NOMO-1 (cell line): ENCODE results near the gene SIRPB1.
"Not testable (repeated sequence)": the region's sequence is repeated elsewhere in the genome, so short reads cannot be mapped to it uniquely, and the experiment has no call there.

Source experiments
- DNase-seq, 2 experiments: peaks; one replicate each; lab custom pipeline; 2025; ENCODE audit not compliant: unreplicated experiment in 2 of 2; lab: John Stamatoyannopoulos, UW

Gene SIRPB1

DNA sequence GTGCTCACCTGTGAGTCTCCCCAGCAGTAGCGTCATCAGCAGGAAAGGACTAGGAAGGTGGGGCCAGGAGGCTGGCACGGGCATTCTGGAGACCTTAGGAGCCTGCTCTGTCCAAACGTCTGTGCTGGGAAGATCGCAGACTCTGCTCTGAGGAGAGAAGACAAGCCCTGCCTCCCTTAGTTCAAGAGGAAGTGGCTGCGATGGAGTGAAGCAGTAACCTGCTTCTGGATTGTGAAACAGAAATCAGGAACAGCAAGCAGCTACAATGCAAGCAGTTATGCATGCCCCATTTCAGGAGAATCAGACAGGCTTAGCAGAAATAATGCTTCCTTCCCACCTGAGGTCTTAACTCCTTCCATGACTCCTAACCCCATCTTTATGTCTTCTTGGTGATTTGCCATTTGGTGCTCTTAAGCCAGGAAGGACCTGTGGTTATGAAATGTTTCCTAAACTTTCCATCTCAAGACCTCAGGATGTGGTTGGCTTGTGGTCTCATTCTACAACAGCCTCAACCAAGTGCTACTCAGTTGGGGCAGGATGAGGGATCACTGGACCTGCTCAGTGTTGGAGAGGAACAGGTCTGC lies at the start of gene SIRPB1:
Gene SIRPB1 (minus strand): TSS at position 149 of the 584 bp plus-strand sequence. CDS start 65 bp downstream, at position 84.
- peak; percentile 58 to 95 for DNase-seq

DNA sequence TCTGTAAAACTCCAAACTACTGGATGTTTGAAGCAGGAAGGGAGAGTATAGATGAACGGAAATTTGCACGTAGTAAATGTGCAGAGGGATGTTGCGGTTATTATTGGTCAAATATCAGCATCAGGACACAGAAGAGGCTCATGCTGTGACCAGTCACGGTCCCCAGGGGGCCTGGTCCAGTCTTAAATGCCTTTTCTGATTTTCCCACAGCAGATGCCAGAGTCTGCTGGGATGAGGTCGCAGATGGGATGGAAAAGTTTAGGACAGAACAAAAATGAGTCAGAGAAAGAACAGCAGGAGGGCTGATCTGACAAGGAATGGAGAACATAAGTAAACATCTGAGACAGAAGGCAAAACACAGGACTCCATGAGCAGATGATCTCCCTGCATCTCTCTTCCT lies 49.5 kb upstream of the SIRPB1 start:
- DNase-seq, result no peak

DNA sequence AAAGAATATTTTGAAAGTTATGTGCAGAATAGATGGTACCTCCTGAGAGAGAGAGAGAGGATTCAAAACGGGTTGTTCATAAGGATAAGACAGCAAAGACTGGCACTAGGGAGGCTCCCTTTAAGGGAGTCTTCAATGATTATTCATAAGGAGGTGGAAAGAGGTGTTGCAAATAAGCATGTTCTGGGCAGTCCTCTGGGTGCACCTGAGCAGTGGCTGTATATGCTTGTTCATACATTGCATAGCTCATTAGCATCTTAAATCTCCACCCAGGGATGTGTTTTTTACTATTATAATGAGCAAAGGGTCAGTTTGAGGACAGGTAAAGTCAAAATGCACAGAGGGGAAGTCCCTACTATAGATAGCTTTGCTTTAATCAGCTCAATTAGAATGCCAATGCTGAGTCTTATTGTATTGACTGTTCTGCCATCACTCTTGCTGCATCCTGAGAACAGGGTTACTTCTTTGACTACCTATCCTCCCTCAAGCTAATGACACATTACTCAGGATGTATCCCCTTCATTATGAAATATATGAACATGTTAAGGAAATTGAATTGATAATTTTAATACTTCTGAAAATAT lies 47.8 kb upstream of the SIRPB1 start:
- DNase-seq, result no peak

DNA sequence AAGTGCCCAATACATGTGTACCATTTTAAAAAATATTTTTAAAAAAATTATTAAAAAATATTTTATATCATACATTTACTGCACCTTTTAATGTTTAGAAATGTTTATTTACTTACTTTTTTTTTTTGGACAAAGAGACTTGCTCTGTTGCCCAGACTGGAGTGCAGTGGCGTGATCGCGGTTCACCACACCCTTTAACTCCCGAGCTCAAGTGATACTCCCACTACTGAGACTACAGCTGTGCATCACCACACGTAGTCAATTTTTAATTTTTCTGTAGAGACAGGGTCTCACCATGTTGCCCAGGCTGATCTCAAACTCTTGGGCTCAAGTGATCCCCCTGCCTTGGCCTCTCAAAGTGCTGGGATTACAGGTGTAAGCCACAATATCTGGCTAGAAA lies 47.0 kb upstream of the SIRPB1 start:
- no peak for DNase-seq

DNA sequence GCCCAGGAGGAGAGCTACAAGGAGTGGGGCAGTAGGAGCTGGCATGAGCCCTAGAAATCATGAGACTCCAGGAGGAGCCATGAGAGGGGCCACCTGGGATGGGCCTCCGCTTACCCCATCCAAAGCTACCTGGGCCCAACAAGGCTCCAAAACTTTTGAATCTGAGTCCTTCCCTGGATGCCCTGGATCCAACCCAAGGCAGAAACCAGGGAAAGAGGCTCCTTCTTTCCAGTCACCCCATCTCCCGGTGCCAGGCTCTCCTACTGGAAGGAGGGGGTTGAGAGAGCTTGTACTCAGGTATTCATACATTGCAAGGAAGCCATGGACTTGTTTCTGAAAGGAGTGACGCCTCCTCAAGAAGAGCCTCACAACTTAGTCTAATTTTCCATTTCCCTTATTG lies 45.5 kb upstream of the SIRPB1 start:
- no peak for DNase-seq

DNA sequence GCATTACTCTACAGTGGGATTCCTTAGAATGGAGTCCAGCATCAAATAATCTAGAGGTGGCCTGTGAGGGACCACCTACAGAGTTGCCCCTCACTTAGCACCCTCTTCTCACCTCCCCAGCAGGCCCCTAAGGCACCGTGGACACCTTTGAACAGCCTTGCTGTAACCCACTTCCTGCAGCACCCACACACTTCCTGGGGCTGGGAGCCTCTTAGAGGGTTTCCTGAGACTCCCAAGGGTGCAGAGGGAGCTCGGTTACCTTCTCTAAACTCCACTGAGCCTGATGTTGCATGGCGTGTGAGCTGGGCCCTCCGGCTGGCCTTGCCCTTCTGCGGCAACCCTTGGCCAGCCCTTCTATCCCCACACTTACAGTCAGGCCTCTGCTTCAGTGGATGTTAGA lies 45.1 kb upstream of the SIRPB1 start:
- DNase-seq, result no peak

DNA sequence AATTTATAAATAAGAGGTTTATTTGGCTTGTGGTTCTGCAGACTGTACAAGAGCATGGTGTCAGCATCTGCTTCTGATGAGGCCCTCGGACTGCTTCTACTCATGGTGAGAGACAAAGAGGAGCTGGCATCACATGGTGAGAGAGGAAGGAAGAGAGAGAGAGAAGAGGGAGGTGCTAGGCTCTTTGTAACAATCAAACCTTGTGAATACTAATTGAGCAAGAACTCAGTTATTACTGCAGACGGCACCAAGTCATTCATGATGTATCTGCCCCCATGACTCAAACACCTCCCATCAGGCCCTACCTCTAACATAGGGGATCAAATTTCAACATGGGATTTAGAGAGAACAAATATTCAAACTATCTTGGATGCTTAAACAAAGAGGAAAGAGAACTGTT lies 44.1 kb upstream of the SIRPB1 start:
- peak in 1 of 2 experiments; percentile 30 for DNase-seq

DNA sequence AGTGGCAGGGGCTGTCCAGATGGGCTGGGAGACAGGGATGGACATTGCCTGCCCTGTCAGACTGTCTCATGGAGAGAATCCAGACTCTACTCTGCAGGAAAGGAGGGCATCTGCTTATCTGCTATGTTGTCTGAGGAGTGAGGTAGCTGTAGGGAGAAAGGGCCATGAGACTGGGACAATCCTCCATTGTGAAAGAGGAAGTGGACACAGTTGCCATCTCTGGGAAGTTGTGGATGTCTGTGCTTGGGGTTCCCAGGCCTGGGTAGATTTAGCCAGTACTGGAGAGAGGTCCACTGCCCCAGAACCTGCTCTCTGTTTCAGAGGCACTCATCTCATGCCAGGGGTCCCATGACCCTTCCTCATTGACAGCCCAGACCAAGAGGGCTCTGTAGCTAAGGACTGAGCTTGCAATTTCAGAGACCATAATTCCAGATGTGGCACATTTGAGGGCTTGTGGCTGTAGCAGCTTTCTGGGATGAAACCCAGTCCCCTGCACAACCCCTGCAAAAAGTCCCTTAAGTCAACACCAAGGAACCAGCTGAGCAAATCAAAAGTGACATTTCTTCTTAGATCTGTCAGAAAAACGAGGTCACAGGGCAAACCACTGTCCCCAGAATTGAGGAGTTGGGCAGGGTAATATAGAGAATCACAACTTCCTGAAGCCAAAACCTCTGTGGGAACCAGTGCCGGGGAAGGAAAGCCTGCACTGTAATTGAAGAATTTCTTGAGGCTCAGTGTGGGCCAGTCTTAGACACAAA lies 41.9 kb upstream of the SIRPB1 start:
- no peak for DNase-seq

DNA sequence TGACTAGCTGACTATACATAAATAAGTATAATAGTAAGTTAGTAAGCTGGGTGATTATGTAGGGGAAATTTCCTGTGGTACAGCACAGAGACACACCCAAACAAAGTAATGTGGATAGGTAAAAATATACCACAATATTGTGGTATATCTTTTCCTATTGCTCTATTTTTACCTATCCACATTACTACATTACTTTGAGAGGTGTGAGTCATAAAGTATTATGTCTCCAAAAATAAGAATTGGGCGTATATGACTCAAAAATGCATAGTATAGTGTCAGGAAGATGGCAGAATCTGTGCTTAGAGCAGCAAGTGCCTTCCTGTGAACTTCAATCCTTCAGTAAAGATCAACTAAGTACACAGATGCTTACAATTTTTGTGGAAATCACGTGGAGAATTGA lies 40.4 kb upstream of the SIRPB1 start:
- no peak for DNase-seq

DNA sequence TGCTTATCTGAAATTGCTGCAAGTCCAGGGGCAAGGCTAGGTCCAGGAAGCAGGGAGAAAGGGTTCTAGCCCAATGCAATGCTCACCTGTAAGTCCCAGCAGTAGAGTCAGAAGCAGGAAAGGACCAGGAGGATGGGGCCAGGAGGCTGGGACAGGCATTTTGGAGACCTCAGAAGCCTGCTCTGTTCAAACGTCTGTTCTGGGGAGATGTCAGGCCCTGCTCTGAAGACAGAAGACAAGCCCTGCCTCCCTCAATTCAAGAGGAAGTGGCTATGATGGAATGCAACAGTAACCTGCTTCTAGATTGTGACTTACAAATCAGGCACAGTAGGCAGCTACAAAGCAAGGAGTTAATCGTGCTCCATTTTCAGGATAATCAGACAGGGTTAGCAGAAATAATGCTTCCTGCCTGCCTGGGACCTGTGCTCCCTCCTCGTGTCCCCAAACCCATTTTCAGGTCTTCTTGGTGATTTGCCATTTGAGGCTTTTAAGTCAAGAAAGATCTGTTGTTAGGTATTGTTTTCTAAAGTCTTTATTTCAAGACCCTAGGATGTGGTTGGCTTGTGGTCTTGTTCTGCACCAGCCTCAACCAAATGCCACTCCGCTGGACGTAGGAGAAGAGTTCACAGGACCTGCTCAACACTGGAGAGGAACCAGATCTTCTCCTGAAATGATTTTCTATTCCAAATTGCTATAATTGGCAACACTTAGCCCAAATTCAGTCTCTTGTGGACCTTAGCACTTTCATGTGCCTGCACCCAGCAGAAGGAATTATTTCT lies 37.9 kb upstream of the SIRPB1 start, which contains the start of gene SIRPG:
Gene SIRPG (minus strand): TSS at position 224 of the 779 bp plus-strand sequence. CDS start 65 bp downstream, at position 159.
- DNase-seq, result peak; percentile 5 to 48

DNA sequence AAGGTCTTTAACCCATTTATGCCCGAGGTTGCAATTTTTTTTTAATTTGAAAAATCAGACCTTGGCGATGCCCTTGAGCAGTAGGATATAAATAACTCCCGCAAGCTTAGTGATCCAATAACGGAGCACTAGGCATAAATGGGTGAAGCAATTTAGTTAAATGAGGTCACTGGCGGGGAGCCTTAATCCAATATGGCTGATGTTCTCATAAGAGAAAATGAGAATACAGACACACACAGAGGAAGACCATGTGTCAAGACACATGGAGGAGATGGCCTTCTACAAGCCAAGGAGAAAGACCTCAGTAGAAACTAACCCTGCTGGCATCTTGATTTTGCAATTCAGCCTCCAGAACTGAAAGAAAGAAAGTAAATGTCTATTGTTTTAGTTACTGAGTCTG lies 37.0 kb upstream of the SIRPB1 start:
- no peak for DNase-seq

DNA sequence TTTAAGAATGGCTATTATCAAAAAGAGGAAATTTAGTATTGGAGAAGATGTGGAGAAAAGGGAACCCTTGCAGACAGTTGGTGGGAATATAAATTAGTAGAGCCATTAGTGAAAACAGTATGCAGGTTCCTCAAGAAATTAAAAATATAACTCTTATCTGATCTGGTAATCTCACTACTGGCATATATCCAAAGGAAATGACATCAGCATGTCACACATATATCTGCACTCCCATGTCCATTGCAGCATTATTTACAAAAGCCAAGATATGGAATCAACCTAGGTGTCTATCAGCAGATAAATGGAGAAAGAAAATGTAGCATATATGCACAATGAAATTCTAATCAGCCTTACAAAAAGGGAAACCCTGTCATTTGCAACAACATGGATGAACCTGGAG lies 35.2 kb upstream of the SIRPB1 start:
- no peak for DNase-seq

DNA sequence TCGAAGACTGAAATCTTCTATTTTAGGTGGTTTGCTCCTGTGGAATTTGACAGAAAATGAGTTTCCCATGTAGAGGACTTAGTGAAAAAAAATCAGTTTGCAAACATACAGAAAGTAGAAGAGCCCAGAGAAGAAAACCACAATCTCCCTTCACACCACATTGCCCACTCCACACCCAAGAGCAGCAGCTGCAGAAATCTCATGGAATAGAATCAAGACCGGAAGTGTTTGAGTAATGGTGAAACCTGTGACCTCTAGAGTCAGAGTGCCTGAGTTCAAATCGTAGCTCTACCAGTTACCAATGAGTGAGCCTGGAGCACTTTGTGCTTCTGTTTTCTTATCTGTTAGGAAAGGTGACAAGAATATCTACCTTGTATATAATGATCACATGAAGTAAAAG lies 33.2 kb upstream of the SIRPB1 start:
- DNase-seq, result no peak

DNA sequence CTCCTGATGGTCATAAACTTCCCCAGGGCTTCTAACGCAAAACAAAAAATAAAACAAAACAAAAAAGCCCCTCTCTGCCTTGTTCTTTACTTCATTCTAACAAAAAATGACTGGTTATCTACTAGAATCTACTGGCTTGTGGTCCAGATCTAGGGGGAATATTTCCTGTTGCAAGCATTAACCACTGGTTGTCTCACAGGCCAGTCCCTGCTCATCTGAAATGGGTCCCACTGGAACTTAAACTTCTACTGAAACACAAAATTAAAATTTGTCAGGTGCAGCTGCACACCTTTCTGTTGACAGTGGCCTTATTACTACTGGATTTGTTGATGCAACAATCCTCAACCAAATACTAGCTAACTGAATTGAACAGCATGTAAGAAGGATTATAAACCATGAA lies 32.3 kb upstream of the SIRPB1 start:
- no peak for DNase-seq

DNA sequence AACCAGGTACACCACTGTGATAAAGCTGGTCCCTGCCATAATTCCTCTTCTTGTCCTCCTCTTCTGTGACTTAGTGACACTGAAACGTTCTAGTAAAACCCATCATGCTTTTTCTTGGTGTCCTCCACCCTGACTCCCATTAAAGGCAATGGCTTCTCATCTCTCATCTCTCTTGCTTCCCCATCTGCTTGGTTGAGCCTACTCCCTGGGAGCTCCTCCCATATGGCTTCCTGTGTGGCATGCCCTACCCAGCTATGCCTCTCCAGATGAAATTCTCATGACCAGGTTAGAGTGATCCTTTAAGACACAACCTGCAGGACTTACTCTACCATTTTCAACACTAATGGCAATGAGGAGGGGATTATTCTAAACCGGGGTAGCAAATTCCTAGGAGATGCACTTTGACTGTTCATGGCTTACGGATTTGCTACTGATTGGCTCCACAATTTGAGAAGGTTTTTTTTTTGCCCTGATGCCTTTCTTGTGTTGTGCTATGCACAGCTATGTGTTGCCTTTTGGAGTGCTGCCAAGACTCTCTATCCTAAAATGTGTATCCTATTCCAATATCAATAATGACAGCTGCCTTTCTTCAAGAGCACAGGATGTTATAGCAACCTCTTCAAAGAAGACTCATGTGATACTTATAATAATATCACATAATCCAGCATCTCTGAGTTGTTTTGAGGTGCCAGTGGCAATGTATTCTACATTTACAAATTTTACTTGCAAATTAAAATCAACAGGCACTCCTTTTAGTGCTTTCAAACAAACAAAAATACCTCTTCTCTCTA lies 31.7 kb upstream of the SIRPB1 start:
- DNase-seq, result no peak

DNA sequence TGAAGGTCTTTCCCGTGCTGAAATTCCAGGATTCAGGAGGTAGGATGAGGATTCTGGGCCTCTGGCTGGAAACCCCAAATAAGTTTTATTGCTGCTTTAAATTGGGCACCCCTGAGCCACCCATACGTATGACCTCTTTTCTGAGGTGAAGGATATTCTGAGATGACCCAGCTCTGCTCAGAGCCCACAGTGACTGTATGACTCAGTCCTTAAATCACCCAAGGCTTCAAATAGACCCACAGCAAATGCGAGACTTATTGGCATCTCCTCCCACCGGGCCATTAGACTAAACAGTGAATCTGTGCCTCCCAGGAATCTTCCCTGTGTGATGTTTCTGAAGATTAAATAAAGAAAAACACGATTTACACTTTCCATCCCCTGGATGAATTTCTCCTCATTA lies 28.3 kb upstream of the SIRPB1 start:
- no peak for DNase-seq

DNA sequence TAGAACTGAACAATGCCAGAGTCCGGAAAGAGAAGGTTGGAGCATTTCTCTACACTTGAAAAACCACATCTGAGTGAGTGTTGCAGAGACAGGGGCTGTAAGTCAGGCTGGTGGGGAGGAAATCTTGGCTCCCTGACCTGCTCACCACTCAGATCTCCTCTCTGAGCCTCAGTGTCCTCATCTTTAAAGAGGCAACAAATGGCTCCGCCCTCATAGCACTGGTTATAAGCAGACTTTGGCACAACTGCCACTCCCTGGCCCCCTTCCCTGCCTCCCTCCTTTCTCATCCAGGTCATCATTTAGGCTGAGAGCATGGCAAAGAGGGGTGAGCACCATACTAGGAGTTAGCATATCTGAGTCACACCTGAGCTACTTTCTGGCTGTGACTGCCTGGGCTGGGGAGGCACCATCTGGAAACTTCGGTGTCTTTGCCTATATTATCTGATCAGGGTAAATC lies 27.2 kb upstream of the SIRPB1 start:
- no peak for DNase-seq

DNA sequence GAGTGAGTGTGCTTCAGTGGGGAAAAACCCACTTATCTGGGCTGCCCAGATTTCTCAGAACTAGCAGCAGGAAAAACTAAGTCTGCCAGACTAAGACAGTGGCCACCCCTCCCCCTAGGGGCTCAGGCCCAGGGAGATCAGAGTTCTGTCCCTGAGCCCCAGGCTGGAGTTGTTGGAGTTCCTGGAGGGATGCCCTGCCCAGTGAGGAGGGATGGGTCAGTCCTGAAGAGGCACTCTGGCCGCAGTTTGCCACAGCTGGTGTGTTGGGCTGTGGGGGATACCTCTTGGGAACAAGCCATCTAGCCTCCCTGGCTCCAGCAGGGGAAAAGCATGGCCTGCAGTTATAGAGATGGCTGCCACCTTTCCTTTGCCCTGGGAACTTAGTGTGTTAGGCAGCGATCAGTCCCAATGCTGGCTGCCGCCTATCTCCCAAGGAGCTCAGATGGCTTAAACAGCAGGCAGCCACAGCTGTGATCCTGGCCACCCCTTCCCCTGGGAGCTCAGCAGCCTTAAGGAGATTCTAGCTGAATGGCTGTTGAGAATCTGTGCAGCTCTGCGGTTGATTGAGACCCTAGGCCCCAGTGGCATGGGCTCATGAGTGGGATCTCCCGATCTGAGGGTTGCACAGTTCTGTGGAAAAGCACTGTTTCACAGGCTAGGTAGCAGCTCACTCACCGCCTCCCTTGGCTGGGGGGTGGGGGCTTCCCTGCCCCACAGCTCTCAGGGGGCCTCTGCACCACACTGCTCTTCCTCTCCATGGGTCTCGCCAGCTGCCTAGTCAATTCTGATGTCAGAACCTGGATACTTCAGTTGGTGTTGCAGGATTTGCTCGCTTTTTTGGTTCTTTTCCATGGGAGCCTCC lies 24.5 kb upstream of the SIRPB1 start:
- no peak for DNase-seq

DNA sequence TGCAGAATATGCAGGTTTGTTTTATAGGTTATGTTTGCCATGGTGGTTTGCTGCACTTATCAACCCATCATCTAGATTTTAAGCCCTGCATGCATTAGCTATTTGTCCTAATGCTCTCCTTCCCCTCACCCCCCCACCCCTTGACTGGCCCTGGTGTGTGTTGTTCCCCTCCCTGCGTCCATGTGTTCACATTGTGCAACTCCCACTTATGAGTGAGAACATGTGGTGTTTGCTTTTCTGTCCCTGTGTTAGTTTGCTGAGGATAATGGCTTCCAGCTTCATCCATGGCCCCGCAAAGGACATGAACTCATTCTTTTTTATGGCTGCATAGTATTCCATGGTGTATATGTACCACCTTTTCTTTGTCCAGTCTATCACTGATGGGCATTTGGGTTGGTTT lies 18.8 kb upstream of the SIRPB1 start:
- DNase-seq, result not testable (repeated sequence)

DNA sequence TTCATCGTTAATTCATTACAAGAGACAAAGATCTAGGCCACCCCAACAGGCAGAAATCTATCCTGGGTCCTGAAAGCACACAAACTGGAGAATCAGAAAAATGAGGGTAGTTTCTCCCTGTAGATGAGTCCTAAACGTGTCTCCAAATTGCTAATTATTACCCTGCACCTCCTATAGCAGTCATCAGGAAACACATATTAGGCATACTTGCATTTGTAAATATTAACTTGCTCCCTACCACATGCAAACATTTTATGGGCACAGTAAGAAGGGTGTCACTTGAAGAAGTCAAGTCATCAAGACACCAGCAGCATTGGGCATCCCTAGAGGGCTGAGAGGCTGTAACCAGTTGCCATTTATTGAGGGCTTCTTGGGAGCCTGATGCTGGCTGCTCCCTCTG lies 17.9 kb upstream of the SIRPB1 start:
- DNase-seq, result no peak
